ENCODE measurements around the gene KCNAB1. TPM values are rescaled to one million over a fixed set of nuclear protein-coding genes. Genes with fewer than 3 reads are reported as not detected.

Gene KCNAB1
- total RNA-seq, 1 donor from 2014 or later = 6.3 TPM

GRCh38 chr3:156376199-156376598 lies 255.8 kb downstream of the KCNAB1 start:
- DNase-seq = no peak

DNA sequence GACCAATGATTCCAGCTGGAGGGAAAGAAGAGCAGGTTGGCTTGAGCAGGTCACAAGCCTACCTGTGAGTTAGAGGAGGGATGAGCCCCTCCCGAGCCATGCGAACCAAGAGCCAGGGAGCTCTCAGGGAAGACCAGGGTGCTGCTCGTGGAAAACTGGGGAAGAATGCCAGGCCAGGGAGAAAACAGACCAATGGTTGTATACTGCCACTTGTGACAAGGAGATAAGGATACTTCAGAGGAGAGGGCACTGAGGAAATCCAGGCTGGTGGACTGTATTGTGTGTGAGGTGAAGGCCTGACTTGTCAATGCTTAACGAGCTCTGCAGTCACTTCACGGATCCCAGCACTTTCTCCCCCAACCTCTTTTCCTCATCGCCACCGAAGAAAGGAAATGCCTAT lies 256.9 kb downstream of the KCNAB1 start:
- DNase-seq = no peak

DNA sequence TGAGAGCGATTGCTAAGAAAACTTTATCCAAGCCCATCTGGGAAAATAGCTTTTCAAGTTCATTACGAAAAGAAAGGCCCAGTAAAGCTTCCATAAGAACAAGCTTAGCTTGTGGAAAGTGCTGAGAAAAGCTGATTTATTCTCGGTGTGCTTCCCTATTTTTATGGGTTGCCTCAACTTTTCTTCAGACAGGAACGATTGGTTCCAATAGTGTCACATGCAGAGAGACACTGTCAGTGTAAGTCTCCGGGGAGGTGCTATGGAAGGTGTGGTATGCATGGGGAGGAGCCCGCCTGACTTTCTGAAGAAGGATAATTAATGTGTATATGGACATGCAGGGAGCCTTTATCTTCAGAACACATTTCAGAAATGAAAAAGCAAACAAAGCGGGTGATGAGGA lies 257.3 kb downstream of the KCNAB1 start:
- DNase-seq = no peak

GRCh38 chr3:156378871-156379270 lies 258.5 kb downstream of the KCNAB1 start:
- no peak for DNase-seq

DNA sequence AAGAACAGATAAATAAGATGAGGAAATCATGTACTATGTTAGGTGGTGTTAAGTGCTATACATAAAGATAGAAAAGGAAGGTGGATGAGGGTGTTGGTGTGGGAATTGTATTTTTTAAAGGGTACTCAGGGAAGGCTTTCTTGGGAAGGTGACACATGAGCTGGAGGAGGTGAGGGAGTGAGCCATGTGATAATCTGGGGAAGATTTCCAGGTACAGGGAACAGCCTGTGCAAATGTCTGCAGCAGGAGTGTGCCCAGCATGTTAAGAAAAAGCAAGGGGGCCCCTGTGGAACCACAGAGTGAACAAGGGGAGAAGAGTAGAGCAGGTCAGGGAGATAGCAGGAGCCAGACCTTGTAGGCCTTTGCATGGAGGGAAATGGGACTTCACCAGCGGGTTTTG lies 258.9 kb downstream of the KCNAB1 start:
- DNase-seq = no peak

DNA sequence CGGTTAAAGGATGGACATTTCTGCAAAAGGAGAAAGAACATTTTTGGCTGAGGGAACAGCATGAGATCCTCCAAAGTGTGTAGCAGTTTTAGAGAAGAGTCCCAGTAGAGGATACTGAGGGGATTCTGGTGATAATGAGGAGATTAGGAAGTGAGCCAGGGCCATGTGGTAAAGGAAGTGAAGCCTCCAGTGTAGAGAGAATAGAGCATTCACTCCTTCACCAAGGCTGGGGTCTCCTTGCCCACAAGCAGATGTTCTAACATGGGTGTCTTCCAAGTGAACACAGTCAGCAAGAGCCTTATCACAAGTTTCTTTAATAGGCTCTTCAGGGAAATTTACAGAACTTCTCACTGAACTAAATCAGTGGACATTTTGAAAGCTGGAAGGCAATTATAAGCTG lies 260.9 kb downstream of the KCNAB1 start:
- no peak for DNase-seq

DNA sequence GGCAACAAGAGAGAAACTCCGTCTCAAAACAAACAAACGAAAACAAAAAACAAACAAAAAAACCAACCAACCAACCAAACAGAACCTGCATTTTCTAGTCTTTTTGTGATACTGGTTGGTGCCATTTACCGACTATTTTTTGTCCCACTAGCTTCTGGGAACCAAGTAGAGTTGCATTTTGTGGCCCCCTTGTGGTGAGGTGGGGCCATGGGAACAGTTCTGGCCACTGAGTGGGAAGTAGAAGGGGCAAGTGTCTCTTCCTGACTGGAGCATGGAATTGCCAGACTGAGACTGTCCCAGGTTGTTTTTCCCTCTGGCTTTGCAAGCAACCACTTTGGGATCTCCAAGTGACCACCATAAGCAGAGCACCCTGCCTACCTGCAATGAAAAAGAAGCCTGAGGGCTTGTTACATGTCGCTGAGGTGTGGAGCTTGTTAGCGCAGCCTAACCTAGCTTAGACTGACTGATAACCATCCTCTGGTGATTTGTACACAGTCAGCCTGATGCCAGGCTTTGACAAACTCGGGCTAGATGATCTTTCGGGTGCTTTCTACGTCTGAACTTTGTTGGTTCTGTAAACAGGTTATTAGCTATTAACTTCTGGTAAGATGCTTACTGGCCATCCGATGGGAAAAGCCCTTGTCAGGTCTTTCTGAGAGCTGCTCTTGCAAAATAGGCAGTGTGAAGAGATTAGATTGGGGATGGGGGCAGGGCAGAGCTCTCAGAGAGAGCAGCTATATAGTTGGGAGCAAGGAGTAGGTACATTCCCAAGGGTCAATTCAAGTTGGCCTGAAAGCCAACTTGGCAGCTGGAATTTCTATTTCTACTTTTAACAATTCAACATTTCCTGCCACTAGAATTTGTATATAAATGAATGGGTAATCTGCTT lies 262.3 kb downstream of the KCNAB1 start:
- DNase-seq = no peak

DNA sequence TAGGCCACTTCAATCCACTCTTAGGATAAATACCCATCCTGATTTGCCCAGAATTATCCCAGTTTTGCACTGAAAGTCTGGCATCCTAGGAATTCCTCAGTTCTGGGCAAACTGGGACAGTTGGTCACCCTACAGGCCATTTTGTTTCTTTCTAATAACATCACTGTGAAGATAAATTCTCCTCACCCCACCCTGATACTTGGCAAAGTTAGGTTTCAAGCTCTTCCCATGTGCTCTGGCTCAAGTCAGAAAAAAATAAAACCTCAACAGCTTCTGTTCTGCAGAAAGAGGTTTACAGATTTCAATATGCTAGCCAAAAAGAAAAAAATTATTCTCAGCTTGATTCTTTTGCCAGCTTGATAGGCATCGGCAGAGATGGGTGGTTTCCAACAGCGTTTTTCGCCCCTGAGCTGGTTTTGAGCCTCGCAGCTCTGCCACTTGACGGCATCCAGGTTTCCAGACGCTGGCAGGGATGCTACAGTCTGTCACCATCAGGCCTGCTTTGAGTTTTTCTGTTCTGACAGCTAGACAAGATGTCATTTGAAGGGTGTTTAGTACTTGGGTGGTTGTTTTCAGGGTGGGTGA lies 263.2 kb downstream of the KCNAB1 start:
- DNase-seq = no peak

- peak; percentile 94 for DNase-seq
These were observed 268.4 kb downstream of the KCNAB1 start for GRCh38 chr3:156388497-156389448.

DNA sequence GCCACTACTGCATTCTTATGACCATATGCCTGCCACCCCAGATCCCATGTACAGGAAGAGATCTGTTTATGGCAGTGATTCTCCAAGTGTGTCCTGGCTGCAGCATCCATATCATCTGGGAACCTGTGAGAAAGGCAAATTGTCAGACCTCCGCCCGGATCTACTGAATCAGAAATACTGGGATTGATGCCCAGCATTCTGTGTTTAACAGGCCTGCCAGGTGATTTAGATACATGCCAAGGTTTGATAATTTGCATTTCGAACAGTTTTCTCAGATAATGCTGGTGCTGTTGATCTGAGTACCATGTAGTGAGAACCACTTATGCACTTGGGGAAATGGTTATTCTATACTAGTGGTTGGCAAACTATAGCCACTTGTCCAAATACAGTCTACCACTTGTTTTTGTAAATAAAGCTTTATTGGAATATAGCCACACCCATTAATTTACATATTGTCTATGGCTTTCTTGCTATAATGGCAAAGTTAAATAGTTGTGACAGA lies 269.1 kb downstream of the KCNAB1 start:
- DNase-seq = no peak

GRCh38 chr3:156390846-156391245 lies 270.5 kb downstream of the KCNAB1 start:
- DNase-seq = no peak

GRCh38 chr3:156395961-156396710 lies 275.8 kb downstream of the KCNAB1 start:
- no peak for DNase-seq

- DNase-seq = peak; percentile 78
These were observed 276.5 kb downstream of the KCNAB1 start for GRCh38 chr3:156396851-156397250.

DNA sequence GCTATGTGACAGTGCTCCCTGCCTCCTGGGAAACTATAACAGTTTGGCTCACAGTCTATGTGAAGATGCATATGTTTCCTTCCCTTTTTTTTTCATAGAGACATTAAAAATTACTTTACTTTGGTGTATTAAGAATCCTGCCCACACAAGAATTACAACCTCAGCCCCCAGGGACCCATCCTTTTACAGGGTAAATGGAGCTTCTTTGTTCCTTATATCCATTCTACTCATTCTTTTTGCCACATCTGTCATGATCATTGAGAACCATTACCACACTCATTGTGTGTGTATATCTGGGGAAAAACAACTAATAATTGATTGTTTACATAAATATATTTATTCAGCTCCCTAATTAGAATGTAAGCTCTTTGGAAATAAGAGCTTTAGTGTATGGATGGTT lies 277.2 kb downstream of the KCNAB1 start:
- peak; percentile 65 for DNase-seq

DNA sequence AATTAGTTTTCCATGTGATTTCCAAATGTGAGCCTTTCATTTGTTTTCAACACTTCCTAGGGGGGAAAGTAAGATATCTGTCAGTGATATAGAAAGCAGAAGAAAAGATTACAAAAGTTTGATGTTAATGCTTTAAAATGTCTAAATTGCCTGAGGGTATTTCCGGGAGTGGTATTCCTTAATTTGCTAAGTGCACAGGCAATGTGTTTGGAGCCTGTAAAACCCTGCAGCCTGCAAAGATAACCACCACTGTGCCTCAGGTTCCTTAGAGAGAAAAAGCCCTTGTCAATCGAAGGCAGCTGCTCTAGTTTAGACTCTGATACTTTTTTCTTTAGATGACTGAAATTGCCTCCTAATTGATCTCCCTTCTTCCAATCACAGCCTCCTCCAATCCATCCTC lies 279.7 kb downstream of the KCNAB1 start:
- DNase-seq = no peak

DNA sequence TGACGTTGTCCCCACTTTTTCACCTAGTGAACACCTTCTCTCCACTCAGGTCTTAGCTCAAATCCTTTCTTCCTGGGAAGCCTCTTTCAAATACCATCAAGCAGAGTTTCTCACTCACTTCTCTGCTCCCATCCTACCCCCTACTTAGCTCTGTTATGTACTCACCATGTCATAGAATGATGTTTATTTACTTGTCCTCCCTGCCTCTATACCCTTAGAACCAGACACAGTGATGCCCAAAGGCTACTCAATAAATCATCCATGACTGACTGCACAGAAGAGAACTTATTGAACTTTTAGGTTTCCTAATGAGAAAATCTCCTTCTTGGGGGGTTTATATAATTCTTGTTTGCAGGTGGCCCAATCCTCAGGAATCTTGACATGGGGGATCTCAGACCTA lies 280.4 kb downstream of the KCNAB1 start:
- no peak for DNase-seq

GRCh38 chr3:156404217-156404616 lies 283.8 kb downstream of the KCNAB1 start:
- no peak for DNase-seq

- no peak for DNase-seq
These were observed 286.0 kb downstream of the KCNAB1 start for GRCh38 chr3:156406393-156406792.

DNA sequence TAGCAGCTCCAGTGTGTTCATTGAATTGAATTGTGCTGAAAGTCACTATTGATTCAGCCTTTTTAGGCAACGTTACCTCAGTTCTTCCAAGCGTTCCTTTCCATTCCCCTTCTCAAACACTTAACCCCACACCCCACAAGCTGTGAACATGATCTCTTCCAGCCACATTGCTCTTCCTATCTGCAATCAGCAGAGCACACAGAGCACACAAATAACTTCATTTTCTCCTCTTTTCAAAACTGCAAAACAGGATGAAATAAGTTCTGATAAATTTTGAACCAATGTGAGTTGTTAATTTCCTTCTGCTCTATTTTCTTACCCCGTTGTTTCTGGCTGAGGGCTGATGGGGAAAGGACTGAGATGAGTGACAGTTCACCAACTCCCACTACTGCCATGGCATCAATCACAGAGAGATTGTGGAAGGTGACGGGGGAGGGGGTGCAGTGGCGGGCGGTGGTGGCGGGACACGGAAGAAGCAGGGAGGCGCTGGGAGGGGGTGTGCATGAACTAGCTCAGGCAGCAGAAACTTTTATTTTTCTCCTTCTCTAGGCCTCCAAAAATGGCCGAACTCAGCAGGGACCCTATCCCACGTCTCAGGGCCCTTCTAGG lies 287.3 kb downstream of the KCNAB1 start:
- no peak for DNase-seq

DNA sequence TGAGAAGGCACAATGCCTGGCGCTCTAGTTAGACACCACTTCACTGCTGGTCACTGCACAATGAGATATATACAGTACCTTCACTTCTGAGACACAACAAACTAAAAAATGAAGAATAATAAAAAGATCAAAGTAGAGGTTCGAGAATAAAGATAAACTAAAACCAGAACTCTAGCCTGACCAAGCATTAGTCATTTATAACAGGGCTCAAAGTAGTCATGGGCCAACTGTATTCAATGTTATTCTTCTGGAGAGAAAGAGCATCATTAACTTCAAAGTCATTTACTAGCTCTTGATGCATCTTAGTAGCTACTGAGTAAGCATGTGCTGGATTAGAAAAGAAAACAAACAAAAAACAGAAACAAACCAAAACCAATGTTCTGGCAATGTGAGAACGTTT lies 289.3 kb downstream of the KCNAB1 start:
- no peak for DNase-seq

DNA sequence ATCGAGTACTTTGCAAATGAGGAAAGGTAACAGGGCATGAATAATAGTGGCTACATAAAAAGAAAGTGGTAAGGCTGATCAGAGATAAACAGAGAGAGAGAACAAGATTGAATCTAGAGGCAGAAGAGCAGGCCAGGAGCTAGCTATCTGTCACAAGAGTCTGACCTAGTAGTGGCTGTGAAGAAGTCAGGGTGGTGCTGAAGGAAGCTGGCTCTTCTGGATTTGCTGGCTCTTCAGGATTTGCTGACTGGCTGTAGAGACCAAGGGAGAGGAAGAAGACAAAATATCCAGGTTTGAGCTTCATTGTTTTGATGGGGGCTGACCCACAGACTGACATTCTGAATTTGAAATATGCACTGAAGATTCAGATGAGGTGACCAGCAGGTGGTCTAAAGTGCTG lies 292.2 kb downstream of the KCNAB1 start:
- no peak for DNase-seq
